CD4-positive, CD25-positive, alpha-beta regulatory T cell (primary cell): ENCODE measurements around the gene CXCR3. TPM values are rescaled to one million over a fixed set of nuclear protein-coding genes. Genes with fewer than 3 reads are reported as not detected.
"Not testable (repeated sequence)": the region's sequence is repeated elsewhere in the genome, so short reads cannot be mapped to it uniquely, and the experiment has no call there.

Experiments used
- ATAC-seq, 2 donors: fragments of 150-1000 bp; cut with Tn5 transposase; one replicate each; pipeline ENCODE4 v1.10.0; 2021; ENCODE audit warnings: low read depth in 2 of 2, moderate number of reproducible peaks in 2 of 2, moderate library complexity in 1 of 2
- DNase-seq, 3 donors: peaks; one replicate each; pipeline versions ENCODE4 v3.0.0 to v3.0.0-alpha.2; 2012 to 2022; ENCODE audit warnings: mixed read lengths in 1 of 3
- H3K27ac ChIP-seq: one replicate; pipeline ENCODE4 v1.7.0; 2013; ENCODE audit warnings: mild to moderate bottlenecking, low read length; ENCODE audit not compliant: insufficient read depth, poor library complexity, severe bottlenecking
- H3K27me3 ChIP-seq: one replicate; pipeline ENCODE4 v1.7.0; 2013; ENCODE audit warnings: low read length; ENCODE audit not compliant: control insufficient read depth, insufficient read depth
- H3K36me3 ChIP-seq: one replicate; pipeline ENCODE4 v1.7.0; 2013; ENCODE audit warnings: mild to moderate bottlenecking, low read length, moderate library complexity; ENCODE audit not compliant: control insufficient read depth, insufficient read depth
- H3K4me1 ChIP-seq: 2 replicates; pipeline ENCODE4 v1.7.0; 2013; ENCODE audit warnings: mild to moderate bottlenecking, low read length; ENCODE audit not compliant: insufficient read depth, control insufficient read depth, poor library complexity, severe bottlenecking
- H3K4me3 ChIP-seq: one replicate; pipeline ENCODE4 v1.7.0; 2013; ENCODE audit warnings: low read depth, mild to moderate bottlenecking, low read length, moderate library complexity
- H3K9me3 ChIP-seq, 2 experiments: 1 replicate in 1 of 2; 2 replicates in 1 of 2; pipeline ENCODE4 v1.7.0; 2013; ENCODE audit warnings: low read length in 2 of 2, mild to moderate bottlenecking in 1 of 2, moderate library complexity in 1 of 2; ENCODE audit not compliant: control insufficient read depth in 2 of 2
- H3K27ac Mint-ChIP-seq, 3 donors: one replicate each; pipeline ENCODE4 v1.8.0; 2020 to 2022; ENCODE audit warnings: mild to moderate bottlenecking in 3 of 3, mixed read lengths in 3 of 3, moderate library complexity in 2 of 3
- H3K27me3 Mint-ChIP-seq: one replicate; pipeline ENCODE4 v1.8.0; 2022; ENCODE audit warnings: mild to moderate bottlenecking, mixed read lengths
- H3K36me3 Mint-ChIP-seq: one replicate; pipeline ENCODE4 v1.8.0; 2020; ENCODE audit warnings: mixed read lengths
- H3K4me1 Mint-ChIP-seq, 4 donors: one replicate each; pipeline ENCODE4 v1.8.0; 2020 to 2022; ENCODE audit warnings: mixed read lengths in 4 of 4, mild to moderate bottlenecking in 1 of 4
- H3K4me3 Mint-ChIP-seq, 4 donors: one replicate each; pipeline ENCODE4 v1.8.0; 2020 to 2022; ENCODE audit warnings: mild to moderate bottlenecking in 4 of 4, mixed read lengths in 4 of 4, moderate library complexity in 3 of 4
- H3K9me3 Mint-ChIP-seq, 7 donors: one replicate each; pipeline ENCODE4 v1.8.0; 2020 to 2022; ENCODE audit warnings: mixed read lengths in 7 of 7, mild to moderate bottlenecking in 3 of 7, moderate library complexity in 2 of 7
- polyA plus RNA-seq, 4 donors: library from polyadenylated mRNA; unstranded; fragments of 300-500 nt; fragmentation: Illumina TruSeq; gene quantifications; one replicate each; pipeline ENCODE4 v1.2.3, GENCODE V29; 2021
- total RNA-seq: library from RNA; stranded (reverse); gene quantifications from one replicate; pipeline ENCODE4 v1.2.3, GENCODE V29; 2022

Gene CXCR3
- total and polyA plus RNA-seq, 5 donors from 2014 or later: 31.9 to 111 (median 72.7) TPM

GRCh38 chrX:71581210-71581609 lies 37.1 kb downstream of the CXCR3 start:
- Histone ChIP-seq H3K27me3 (no peaks in the 10 kb centered on the region), H3K27ac (no peak overlapping the region), H3K36me3 (peaks cover 7% of the 10 kb centered on the region), H3K4me3 (no peak overlapping the region), H3K4me1 (no peaks in the 10 kb centered on the region), H3K9me3 (no peaks in the 10 kb centered on the region)
- Mint-ChIP-seq H3K4me3 (no peak overlapping the region), H3K27me3 (no peaks in the 10 kb centered on the region), H3K27ac (no peak overlapping the region), H3K4me1 (peaks cover 0 to 12% (median 2%) of the 10 kb centered on the region in 4 donors), H3K36me3 (peaks cover 8% of the 10 kb centered on the region), H3K9me3 (peaks cover 0 to 2% (median 0%) of the 10 kb centered on the region in 7 donors)
- DNase-seq (no peak), ATAC-seq (no peak)

- DNase-seq (no peak), ATAC-seq (no peak)
- Histone ChIP-seq H3K4me3 (no peak overlapping the region), H3K36me3 (peaks cover 12% of the 10 kb centered on the region), H3K4me1 (no peaks in the 10 kb centered on the region), H3K9me3 (no peaks in the 10 kb centered on the region), H3K27me3 (no peaks in the 10 kb centered on the region), H3K27ac (no peak overlapping the region)
- no peak overlapping the region for H3K27ac Mint-ChIP-seq
- peaks cover 8% of the 10 kb centered on the region for H3K36me3 Mint-ChIP-seq
- H3K4me3 Mint-ChIP-seq: no peak overlapping the region
- no peaks in the 10 kb centered on the region for H3K9me3 Mint-ChIP-seq
- H3K27me3 Mint-ChIP-seq: no peaks in the 10 kb centered on the region
- H3K4me1 Mint-ChIP-seq: peaks cover 0 to 10% (median 2%) of the 10 kb centered on the region in 4 donors
Measured at GRCh38 chrX:71579990-71580380, 38.3 kb downstream of the CXCR3 start.

- no peaks in the 10 kb centered on the region for H3K9me3 ChIP-seq
- ATAC-seq: no peak
- Mint-ChIP-seq H3K27me3 (no peaks in the 10 kb centered on the region), H3K27ac (peak overlapping the region in 1 of 3 donors; percentile 74), H3K36me3 (peaks cover 8% of the 10 kb centered on the region), H3K4me1 (peaks cover 0 to 10% (median 2%) of the 10 kb centered on the region in 4 donors), H3K4me3 (no peak overlapping the region), H3K9me3 (no peaks in the 10 kb centered on the region)
- peaks cover 19% of the 10 kb centered on the region for H3K36me3 ChIP-seq
- no peaks in the 10 kb centered on the region for H3K4me1 ChIP-seq
- no peak for DNase-seq
- no peak overlapping the region for H3K27ac ChIP-seq
- no peaks in the 10 kb centered on the region for H3K27me3 ChIP-seq
- H3K4me3 ChIP-seq: no peak overlapping the region
Measured at GRCh38 chrX:71579136-71579989, 38.9 kb downstream of the CXCR3 start.

GRCh38 chrX:71578253-71579135 lies 39.8 kb downstream of the CXCR3 start, which contains the start of gene GCNA:
GCNA (plus strand) TSS chrX:71578437; CDS start chrX:71580822, 2,385 bp downstream.
- peaks cover 0 to 10% (median 2%) of the 10 kb centered on the region in 4 donors for H3K4me1 Mint-ChIP-seq
- Histone ChIP-seq H3K9me3 (no peaks in the 10 kb centered on the region), H3K27ac (no peak within 1 kb of the TSS), H3K4me1 (no peaks in the 10 kb centered on the region), H3K4me3 (no peak within 1 kb of the TSS), H3K27me3 (no peaks in the 10 kb centered on the region), H3K36me3 (peaks cover 27% of the 10 kb centered on the region)
- no peaks in the 10 kb centered on the region for H3K9me3 Mint-ChIP-seq
- H3K27ac Mint-ChIP-seq: no peak within 1 kb of the TSS
- H3K36me3 Mint-ChIP-seq: peaks cover 8% of the 10 kb centered on the region
- ATAC-seq (no peak), DNase-seq (no peak)
- no peaks in the 10 kb centered on the region for H3K27me3 Mint-ChIP-seq
- no peak within 1 kb of the TSS for H3K4me3 Mint-ChIP-seq

GRCh38 chrX:71577682-71578081 lies 40.6 kb downstream of the CXCR3 start:
- Mint-ChIP-seq H3K4me3 (no peak overlapping the region), H3K9me3 (no peaks in the 10 kb centered on the region), H3K27ac (no peak overlapping the region), H3K27me3 (no peaks in the 10 kb centered on the region), H3K36me3 (peaks cover 8% of the 10 kb centered on the region), H3K4me1 (peaks cover 0 to 10% (median 4%) of the 10 kb centered on the region in 4 donors)
- no peak overlapping the region for H3K4me3 ChIP-seq
- DNase-seq (no peak), ATAC-seq (no peak)
- no peaks in the 10 kb centered on the region for H3K9me3 ChIP-seq
- no peaks in the 10 kb centered on the region for H3K27me3 ChIP-seq
- H3K36me3 ChIP-seq: peaks cover 35% of the 10 kb centered on the region
- no peak overlapping the region for H3K27ac ChIP-seq
- no peaks in the 10 kb centered on the region for H3K4me1 ChIP-seq

- Mint-ChIP-seq H3K27me3 (no peaks in the 10 kb centered on the region), H3K4me1 (peaks cover 0 to 6% (median 4%) of the 10 kb centered on the region in 4 donors), H3K9me3 (no peaks in the 10 kb centered on the region), H3K36me3 (peaks cover 6% of the 10 kb centered on the region), H3K4me3 (no peak overlapping the region), H3K27ac (no peak overlapping the region)
- Histone ChIP-seq H3K27ac (no peak overlapping the region), H3K27me3 (no peaks in the 10 kb centered on the region), H3K9me3 (no peaks in the 10 kb centered on the region), H3K4me3 (no peak overlapping the region), H3K4me1 (no peaks in the 10 kb centered on the region), H3K36me3 (peaks cover 53% of the 10 kb centered on the region)
- DNase-seq (no peak), ATAC-seq (no peak)
Measured at GRCh38 chrX:71573590-71573989, 44.7 kb downstream of the CXCR3 start.

GRCh38 chrX:71571390-71571789 lies 46.9 kb downstream of the CXCR3 start:
- Mint-ChIP-seq H3K27ac (peak overlapping the region in 1 of 3 donors; percentile 26), H3K36me3 (peaks cover 13% of the 10 kb centered on the region)
- not testable (repeated sequence) for H3K9me3 Mint-ChIP-seq, H3K27me3 ChIP-seq, H3K4me3 ChIP-seq, ATAC-seq, DNase-seq, H3K27me3 Mint-ChIP-seq, H3K9me3 ChIP-seq, H3K4me1 Mint-ChIP-seq, H3K4me1 ChIP-seq, H3K27ac ChIP-seq, H3K4me3 Mint-ChIP-seq
- peaks cover 71% of the 10 kb centered on the region for H3K36me3 ChIP-seq
